ENCODE data around the gene F2RL1.
"Not testable (repeated sequence)": the region's sequence is repeated elsewhere in the genome, so short reads cannot be mapped to it uniquely, and the experiment has no call there.

DNA sequence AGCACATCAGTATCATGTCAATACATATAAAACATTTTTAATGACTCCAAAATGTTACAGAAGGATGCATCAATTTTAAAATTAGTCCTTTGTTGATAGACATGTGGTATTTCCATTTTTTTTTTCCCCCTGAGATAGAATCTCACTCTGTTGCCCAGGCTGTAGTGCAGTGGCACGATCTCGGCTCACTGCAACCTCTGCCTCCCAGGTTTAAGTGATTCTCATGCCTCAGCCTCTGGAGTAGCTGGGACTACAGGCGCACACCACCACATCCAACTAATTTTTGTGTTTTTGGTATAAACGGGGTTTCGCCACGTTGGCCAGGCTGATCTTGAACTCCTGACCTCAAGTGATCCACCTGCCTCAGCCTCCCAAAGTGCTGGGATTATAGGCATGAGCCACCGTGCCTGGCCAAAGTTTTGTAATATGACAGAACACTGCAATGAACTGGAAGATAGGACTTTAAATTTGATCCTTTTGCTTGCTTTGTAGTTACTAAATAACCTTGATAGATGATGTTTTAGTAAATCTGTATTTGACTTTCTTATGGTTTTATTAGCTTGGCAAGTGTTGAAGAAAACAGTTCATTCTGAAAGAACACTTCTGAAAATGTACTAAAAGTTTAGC, 3.4 kb downstream of the F2RL1 start:
- TF ChIP-seq, protein P1, sequence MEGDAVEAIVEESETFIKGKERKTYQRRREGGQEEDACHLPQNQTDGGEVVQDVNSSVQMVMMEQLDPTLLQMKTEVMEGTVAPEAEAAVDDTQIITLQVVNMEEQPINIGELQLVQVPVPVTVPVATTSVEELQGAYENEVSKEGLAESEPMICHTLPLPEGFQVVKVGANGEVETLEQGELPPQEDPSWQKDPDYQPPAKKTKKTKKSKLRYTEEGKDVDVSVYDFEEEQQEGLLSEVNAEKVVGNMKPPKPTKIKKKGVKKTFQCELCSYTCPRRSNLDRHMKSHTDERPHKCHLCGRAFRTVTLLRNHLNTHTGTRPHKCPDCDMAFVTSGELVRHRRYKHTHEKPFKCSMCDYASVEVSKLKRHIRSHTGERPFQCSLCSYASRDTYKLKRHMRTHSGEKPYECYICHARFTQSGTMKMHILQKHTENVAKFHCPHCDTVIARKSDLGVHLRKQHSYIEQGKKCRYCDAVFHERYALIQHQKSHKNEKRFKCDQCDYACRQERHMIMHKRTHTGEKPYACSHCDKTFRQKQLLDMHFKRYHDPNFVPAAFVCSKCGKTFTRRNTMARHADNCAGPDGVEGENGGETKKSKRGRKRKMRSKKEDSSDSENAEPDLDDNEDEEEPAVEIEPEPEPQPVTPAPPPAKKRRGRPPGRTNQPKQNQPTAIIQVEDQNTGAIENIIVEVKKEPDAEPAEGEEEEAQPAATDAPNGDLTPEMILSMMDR (IDR thresholded peaks at IDR 0.05): not testable (repeated sequence)
- TF ChIP-seq EZH2 (IDR thresholded peaks at IDR 0.05; ENCODE audit: borderline replicate concordance, insufficient read depth, low read depth, low read length, poor library complexity, severe bottlenecking): not testable (repeated sequence)
